HG02642 (cell line): ENCODE results near the gene TCL1A.
"Not testable (repeated sequence)": the region's sequence is repeated elsewhere in the genome, so short reads cannot be mapped to it uniquely, and the experiment has no call there.

Experiments
- ATAC-seq: cut with Tn5 transposase; IDR thresholded peaks from one replicate; pipeline ENCODE4 v1.9.1; 2021; ENCODE audit warnings: mild to moderate bottlenecking; ENCODE audit not compliant: unreplicated experiment, poor library complexity

The TCL1A gene

DNA sequence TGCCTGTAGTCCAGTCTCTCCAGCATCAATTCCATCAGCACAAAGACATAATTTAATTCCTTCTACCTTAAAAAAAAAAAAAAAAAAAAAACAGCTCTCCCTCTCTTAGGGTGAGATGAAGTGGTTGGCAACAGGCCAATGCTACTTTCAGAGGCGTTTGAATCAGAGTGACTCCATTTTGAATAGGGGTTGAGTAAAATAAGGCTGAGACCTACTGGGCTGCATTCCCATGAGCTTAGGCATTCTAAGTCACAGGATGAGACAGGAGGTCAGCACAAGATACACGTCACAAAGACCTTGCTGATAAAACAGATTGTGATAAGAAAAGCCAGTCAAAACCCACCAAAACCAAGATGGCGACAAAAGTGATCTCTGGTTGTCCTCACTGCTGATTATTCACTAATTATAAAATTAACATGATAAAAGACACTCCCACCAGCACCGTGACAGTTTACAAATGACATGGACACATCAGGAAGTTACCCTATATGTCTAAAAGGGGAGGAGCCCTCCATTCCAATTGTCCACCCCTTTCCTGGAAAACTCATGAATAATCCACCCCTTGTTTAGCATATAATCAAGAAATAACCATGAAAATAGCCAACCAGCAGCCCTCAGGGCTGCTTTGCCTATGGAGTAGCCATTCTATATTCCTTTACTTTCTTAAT, 34.6 kb downstream of the TCL1A start:
- no peak for ATAC-seq

DNA sequence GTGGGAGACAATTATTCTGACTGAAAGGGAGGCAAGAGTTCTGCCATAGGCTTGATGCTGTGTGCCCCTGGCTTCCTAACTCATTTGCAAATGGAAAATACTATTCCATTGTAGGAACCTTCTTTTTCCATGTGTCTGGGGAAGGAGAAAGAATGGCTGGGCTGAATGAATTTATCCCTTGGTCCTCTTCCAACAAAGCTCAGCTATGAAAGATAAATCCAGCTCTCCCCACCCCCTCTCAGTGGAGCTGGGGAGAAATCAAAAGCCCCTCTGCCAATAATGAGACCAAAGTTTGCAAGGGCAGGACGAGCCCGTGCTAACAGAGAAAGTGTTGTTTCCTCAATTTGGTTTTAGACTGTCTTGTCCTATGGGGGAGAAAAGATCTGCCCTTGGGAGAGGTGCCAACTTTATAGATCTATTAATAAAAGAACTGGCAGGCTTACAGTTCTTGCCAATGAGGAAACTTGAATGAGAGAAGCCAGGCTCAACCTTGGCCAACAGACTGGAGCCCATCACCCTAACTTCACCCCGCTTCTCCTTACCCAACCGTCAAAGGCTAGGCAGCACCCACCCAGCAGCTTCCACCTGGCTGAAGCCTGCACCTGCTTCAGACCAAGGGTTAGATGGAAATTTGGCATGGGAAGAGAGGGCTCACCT, 36.6 kb downstream of the TCL1A start:
- ATAC-seq: no peak

DNA sequence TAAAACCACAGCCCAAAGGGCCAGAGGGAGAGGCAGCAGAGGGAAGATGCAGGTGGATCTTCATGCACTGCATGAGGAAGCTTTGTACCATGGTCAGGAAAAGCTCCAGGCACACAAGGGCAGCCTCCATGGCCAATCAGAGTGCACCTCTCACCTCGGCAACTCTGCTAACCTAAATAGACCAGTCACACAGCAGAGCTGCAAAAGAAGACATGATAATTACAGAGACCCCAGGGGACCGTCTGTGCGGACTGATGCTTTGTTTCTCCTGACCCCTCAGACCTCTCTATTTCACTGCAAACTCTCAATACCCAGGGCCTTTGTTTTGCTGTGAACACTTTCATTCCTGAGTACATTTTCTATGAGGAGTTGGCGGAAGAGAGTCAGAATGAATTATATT, 38.4 kb downstream of the TCL1A start:
- no peak for ATAC-seq

GRCh38 chr14:95674613-95675012, 39.3 kb downstream of the TCL1A start:
- no peak for ATAC-seq

DNA sequence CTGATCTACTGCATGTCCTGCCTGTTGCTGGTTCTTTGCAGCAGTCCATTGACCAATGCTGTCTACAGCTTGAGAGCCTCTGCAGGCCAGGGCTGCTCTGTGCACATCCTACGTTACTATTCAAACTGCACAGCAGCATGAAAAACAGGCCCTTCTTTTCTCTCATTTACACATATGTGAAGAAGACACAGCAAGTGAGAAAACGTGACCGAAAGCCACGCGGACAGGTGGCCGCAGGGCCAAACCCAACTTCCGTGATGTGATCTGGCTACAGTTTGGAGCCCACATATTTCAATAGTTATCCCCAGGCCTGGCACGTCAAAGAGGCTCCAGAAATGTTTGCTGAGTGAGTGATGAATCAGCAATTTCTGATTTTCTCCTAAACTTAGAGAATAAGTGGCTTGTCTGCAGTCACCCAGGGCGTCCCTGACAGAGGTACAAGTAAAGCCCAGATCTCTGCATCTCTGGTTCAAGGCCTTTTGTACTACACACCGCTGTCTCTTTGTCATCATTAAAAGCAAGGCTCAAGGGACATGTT, 45.6 kb downstream of the TCL1A start:
- ATAC-seq: no peak

DNA sequence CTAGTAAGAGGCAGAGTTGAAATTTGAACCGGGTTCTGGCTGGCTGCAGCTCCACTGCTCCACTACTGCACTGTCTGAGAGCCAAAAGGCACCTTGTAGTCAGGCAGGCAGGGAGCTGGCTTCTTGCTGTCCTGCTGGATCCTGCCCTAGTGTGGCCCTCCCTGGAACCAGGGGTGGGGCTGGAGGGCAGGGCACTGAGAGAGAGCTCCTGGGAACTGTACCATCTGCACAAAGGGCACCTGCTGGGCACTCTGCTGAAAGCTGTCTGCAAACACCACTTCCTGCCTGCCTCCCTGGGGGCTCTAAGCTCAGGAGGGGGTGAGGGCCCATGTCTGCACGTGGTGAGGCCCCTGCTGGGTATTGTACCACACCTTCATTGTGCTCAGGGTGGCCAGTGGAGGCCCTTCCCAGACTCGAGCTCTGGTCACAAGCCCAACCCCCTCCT, 46.7 kb downstream of the TCL1A start:
- no peak for ATAC-seq

- ATAC-seq: no peak
These were observed 47.5 kb downstream of the TCL1A start for GRCh38 chr14:95666450-95666849.

GRCh38 chr14:95665530-95665929, 48.4 kb downstream of the TCL1A start:
- not testable (repeated sequence) for ATAC-seq

GRCh38 chr14:95664546-95664945, 49.4 kb downstream of the TCL1A start:
- peak; percentile 38 for ATAC-seq

GRCh38 chr14:95664066-95664465, 49.9 kb downstream of the TCL1A start:
- no peak for ATAC-seq

GRCh38 chr14:95663226-95663797, 50.6 kb downstream of the TCL1A start:
- ATAC-seq: peak; percentile 29

DNA sequence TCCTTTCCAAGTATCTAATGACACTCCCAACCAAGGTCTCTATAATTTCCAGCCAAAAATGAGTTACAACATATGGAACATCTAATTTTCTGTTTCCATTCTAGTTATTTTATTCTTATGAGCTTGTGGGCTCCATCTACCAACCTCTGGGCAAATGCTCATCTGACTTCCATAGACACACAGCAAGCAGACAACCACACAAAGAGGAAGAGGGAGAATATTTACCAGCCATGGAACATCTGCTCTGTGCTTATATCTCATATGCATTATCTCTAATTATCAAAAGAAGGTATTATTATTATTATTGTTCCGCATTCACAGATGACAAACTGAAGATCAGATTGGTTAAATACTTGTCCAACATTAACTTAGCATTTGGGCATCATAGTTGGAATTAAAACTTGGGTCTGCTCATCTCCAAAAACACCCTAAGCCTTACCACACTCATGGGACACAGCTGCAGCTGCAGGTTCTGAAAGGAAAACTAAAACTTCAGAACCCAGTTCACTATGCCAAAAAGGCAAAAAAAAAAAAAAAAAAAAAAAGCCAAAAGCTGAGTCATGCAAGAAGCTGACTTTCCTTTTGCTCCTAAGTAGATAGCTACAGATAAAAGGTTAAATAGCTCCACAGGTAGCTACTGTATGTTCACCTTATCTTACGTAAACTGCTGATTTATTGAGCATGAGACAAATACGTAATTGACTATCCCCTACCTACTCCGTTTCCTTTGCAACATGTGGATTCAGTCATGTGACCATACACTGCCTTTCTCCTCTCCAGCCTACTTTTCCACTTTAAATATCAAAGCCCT, 51.3 kb downstream of the TCL1A start:
- ATAC-seq: peak; percentile 35

DNA sequence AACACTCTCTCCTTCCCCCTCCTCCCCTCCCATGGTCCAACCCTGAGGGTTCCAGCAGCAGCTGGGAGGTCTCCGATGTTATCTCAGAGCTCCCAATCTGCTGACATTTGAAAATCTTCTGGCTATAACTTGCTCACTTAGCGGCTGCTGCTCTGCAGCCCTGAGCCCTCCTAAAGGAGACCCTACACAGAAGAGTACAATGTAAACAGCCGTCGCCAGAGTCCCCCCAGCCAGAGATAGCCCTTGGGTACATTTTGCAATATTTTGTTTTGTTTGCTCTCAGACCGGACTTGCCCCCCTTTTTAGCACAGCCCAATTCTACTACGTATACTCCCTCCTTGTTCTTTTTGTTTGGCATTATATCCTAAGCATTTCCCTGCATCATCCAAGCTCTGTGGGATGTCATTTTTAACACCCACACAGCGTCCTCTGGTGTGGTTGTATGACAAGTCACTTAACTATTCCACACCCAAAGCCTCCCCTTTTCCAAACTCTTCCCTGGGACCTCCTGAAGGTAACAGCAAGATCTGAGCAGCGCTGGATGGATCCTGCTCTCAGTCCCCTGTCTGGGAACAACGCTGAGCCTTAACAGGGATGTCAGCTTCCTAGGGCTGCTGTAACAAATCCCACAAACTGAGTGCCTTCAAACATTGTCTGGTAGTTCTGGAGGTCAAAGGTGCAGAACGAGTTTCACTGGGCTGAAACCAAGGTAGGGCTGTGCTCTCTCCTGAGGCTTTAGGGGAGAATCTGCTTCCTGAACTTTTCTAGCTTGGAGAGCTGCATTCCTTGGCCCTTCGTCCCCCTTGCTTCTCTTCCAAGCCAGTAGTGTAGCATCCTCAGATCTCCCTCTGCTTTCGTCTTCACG, 53.0 kb downstream of the TCL1A start:
- ATAC-seq: no peak

DNA sequence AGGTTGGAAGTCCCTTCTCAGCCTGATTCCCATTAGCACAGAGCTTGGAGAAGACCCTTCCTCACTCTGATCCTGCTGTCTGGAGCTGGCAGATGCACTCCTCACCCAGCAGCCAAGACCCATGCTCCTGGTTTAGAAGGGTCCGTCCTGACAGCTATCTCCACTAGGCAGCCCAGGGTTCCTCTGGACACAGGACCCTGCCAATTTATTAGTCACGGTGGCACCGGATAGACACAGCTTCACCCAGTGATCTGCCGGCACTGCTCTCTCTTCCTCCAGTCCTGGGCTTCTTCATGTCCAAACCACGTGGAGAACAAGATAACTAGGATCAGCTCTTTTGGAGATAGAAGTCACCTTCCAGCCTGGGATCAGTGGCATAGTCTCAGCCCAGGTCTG, 53.9 kb downstream of the TCL1A start:
- no peak for ATAC-seq
